Measurements from ENCODE around the gene TMEM19. TPM values are rescaled to one million over a fixed set of nuclear protein-coding genes. Genes with fewer than 3 reads are reported as not detected.
"Not testable (repeated sequence)": the region's sequence is repeated elsewhere in the genome, so short reads cannot be mapped to it uniquely, and the experiment has no call there.

The TMEM19 gene
- total RNA-seq, 1 experiment from 2014 or later, result 29.6 TPM

- intact Hi-C loops (cut with micrococcal nuclease; ENCODE audit: unreplicated experiment), result no loop called here
- H3K36me3 Mint-ChIP-seq (ENCODE audit: insufficient read depth, unreplicated experiment), result no peaks in the 10 kb centered on the region
- BruUV-seq (replicated peaks), result no TSS peak
- no peaks in the 10 kb centered on the region for H3K9me3 Mint-ChIP-seq (ENCODE audit: low read depth, unreplicated experiment)
- TF ChIP-seq CTCF (IDR thresholded peaks at IDR 0.05; ENCODE audit: unreplicated experiment), result no peak
- H3K27me3 Mint-ChIP-seq (ENCODE audit: unreplicated experiment), result no peaks in the 10 kb centered on the region
- H3K4me1 Mint-ChIP-seq (ENCODE audit: low read depth, unreplicated experiment), result no peaks in the 10 kb centered on the region
- H3K27ac Mint-ChIP-seq (ENCODE audit: unreplicated experiment), result no peak overlapping the region
- CTCF ChIA-PET, result no interaction called here
- no peak for DNase-seq
- H3K4me3 Mint-ChIP-seq (ENCODE audit: low read depth, unreplicated experiment), result no peak overlapping the region
These were observed 9.9 kb downstream of the TMEM19 start for GRCh38 chr12:71695782-71696181.

- CTCF ChIA-PET; DNase-seq; H3K4me3 Mint-ChIP-seq (ENCODE audit: low read depth, unreplicated experiment); H3K4me1 Mint-ChIP-seq (ENCODE audit: low read depth, unreplicated experiment); H3K27ac Mint-ChIP-seq (ENCODE audit: unreplicated experiment); H3K9me3 Mint-ChIP-seq (ENCODE audit: low read depth, unreplicated experiment); H3K27me3 Mint-ChIP-seq (ENCODE audit: unreplicated experiment); BruUV-seq (replicated peaks); intact Hi-C loops (cut with micrococcal nuclease; ENCODE audit: unreplicated experiment); H3K36me3 Mint-ChIP-seq (ENCODE audit: insufficient read depth, unreplicated experiment): not testable (repeated sequence)
These were observed 16.3 kb downstream of the TMEM19 start for GRCh38 chr12:71702181-71702580.

- H3K36me3 Mint-ChIP-seq (ENCODE audit: insufficient read depth, unreplicated experiment), result no peaks in the 10 kb centered on the region
- intact Hi-C loops (cut with micrococcal nuclease; ENCODE audit: unreplicated experiment), result no loop called here
- TF ChIP-seq CTCF (IDR thresholded peaks at IDR 0.05; ENCODE audit: unreplicated experiment), result no peak
- no peak overlapping the region for H3K4me3 Mint-ChIP-seq (ENCODE audit: low read depth, unreplicated experiment)
- H3K9me3 Mint-ChIP-seq (ENCODE audit: low read depth, unreplicated experiment), result no peaks in the 10 kb centered on the region
- no peaks in the 10 kb centered on the region for H3K27me3 Mint-ChIP-seq (ENCODE audit: unreplicated experiment)
- CTCF ChIA-PET, result no interaction called here
- peaks cover under 1% of the 10 kb centered on the region for H3K4me1 Mint-ChIP-seq (ENCODE audit: low read depth, unreplicated experiment)
- no peak overlapping the region for H3K27ac Mint-ChIP-seq (ENCODE audit: unreplicated experiment)
- no TSS peak for BruUV-seq (replicated peaks)
- DNase-seq, result no peak
These were observed 16.7 kb downstream of the TMEM19 start for GRCh38 chr12:71702590-71702989.

GRCh38 chr12:71703206-71703605, 17.3 kb downstream of the TMEM19 start:
- H3K4me1 Mint-ChIP-seq (ENCODE audit: low read depth, unreplicated experiment), result peaks cover 7% of the 10 kb centered on the region
- CTCF ChIA-PET, result interaction anchor here (0.7 kb wide), 1 partner anchor 21 kb away, joined by 4 read pairs; no protein-coding TSS in a partner anchor
- H3K27ac Mint-ChIP-seq (ENCODE audit: unreplicated experiment), result no peak overlapping the region
- H3K4me3 Mint-ChIP-seq (ENCODE audit: low read depth, unreplicated experiment), result no peak overlapping the region
- no peak for TF ChIP-seq CTCF (IDR thresholded peaks at IDR 0.05; ENCODE audit: unreplicated experiment)
- no peak for DNase-seq
- no peaks in the 10 kb centered on the region for H3K36me3 Mint-ChIP-seq (ENCODE audit: insufficient read depth, unreplicated experiment)
- intact Hi-C loops (cut with micrococcal nuclease; ENCODE audit: unreplicated experiment), result no loop called here
- no TSS peak for BruUV-seq (replicated peaks)
- H3K9me3 Mint-ChIP-seq (ENCODE audit: low read depth, unreplicated experiment), result no peaks in the 10 kb centered on the region
- H3K27me3 Mint-ChIP-seq (ENCODE audit: unreplicated experiment), result no peaks in the 10 kb centered on the region

GRCh38 chr12:71704920-71705319, 19.0 kb downstream of the TMEM19 start:
- no peak overlapping the region for H3K27ac Mint-ChIP-seq (ENCODE audit: unreplicated experiment)
- TF ChIP-seq CTCF (IDR thresholded peaks at IDR 0.05; ENCODE audit: unreplicated experiment), result no peak
- no peak overlapping the region for H3K4me3 Mint-ChIP-seq (ENCODE audit: low read depth, unreplicated experiment)
- H3K4me1 Mint-ChIP-seq (ENCODE audit: low read depth, unreplicated experiment), result peaks cover 22% of the 10 kb centered on the region
- intact Hi-C loops (cut with micrococcal nuclease; ENCODE audit: unreplicated experiment), result no loop called here
- CTCF ChIA-PET, result no interaction called here
- BruUV-seq (replicated peaks), result no TSS peak
- no peak for DNase-seq
- no peaks in the 10 kb centered on the region for H3K36me3 Mint-ChIP-seq (ENCODE audit: insufficient read depth, unreplicated experiment)
- no peaks in the 10 kb centered on the region for H3K27me3 Mint-ChIP-seq (ENCODE audit: unreplicated experiment)
- H3K9me3 Mint-ChIP-seq (ENCODE audit: low read depth, unreplicated experiment), result no peaks in the 10 kb centered on the region

Measured in Calu3 (cell line).